ENCODE data around the gene MRPL9.

- no peak for TF ChIP-seq POLR2A (IDR thresholded peaks at IDR 0.05)
- TF ChIP-seq CTCF (IDR thresholded peaks at IDR 0.05), result no peak
These were observed 35.3 kb upstream of the MRPL9 start for GRCh38 chr1:151798571-151798970.
